ENCODE measurements around the gene BMP6.

BMP6 gene

DNA sequence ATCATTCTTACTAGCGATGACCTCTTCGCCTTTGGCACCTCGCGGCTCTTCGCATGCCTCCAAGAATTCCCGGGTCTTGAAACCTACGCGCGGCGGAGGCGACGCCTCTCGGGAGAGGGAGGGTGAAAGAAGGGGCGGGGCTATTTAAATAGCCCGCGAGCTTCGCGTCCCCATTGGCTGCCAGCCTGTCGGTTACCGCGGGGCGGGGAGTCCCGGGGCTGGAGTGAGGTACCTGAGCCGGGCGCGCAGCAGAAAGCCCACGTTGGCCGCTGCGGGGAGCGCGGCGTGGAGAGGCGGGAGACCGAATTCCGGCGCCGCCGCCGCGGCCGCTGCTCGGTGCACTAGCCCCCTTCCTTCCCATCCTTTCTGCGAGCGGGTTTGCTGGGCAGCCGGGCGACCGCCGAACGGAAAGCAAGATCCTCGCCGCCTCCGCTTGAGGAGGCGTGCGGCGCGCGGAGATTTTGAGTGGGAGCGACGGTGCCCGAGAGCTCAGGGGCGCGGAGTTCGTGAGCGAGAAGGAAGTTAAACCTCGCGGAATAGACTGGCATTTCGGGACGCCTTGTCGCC lies at the start of gene BMP6:
Gene BMP6 (plus strand): TSS at position 251 of the 567 bp plus-strand sequence. CDS start 857 bp downstream, outside the sequence.
- in situ Hi-C loops (cut with MboI; ENCODE audit: low sequenced_read_pairs) = loop anchor here (25.0 kb wide), 1 partner anchor 261 kb away; no protein-coding TSS in a partner anchor

DNA sequence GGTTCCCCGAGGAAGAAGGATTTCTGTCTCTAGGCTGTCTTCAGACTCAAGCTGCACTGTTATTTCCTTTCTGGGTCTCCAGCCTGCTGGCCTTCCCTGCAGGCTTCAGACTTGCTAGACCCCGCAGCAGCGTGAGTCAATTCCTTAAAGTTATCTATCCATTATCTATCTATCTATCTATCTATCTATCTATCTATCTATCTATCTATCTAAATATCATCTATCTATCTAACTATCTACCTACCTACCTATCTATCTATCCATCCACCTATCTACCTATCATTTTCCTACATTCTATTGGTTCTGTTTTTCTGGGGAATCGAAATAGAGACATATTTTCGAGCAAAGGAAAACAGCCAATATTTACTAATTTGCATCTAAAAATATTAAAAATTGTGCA lies 48.7 kb upstream of the BMP6 start:
- in situ Hi-C loops (cut with MboI; ENCODE audit: low sequenced_read_pairs) = no loop called here

DNA sequence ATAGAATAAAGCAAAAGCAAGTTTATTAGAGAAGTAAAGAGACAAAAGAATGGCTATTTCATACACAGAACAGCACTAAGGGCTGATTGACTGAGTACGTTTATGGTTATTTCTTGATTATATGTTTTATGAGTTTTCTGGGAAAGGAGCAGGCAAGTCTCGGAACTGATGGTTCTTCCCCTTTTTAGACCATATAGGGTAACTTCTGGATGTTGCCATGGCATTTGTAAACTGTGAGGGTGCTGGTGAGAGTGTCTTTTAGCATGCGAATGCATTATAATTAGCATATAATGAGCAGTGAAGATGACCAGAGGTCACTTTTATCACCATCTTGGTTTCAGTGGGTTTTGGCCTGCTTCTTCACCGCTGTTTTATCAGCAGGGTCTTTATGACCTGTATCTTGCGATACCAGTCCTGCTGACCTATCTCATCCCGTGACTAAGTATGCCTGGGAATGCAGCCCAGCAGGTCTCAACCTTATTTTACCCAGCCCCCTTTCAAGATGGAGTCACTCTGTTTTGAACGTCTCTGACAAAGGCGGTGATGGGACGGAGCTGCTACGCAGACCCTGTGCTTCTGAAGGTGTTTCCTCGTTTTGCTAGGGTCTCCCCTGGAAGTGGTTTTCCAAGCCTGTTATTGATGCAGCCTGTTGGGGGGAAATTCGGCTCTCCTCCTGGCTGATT lies 45.4 kb upstream of the BMP6 start:
- in situ Hi-C loops (cut with MboI; ENCODE audit: low sequenced_read_pairs) = no loop called here

DNA sequence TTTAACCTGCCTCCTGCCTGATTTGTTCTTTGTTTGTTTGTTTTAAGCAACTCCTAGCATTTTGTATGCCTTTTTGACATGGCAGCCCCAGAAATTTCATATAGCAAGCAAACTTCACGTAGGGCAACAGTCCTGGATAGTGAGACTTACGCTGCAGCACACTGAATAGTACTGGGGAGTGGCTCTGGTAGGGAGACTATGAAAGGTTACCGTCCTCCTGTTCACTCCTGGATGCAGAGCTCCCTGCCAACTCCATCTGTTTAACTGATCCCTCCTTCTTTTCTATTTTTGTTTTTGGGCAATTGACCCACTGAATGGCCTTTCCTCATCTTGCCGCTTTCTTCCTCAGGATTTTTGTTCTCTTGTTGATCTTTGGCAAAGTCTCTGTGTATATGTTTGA lies 44.5 kb upstream of the BMP6 start:
- in situ Hi-C loops (cut with MboI; ENCODE audit: low sequenced_read_pairs) = no loop called here

DNA sequence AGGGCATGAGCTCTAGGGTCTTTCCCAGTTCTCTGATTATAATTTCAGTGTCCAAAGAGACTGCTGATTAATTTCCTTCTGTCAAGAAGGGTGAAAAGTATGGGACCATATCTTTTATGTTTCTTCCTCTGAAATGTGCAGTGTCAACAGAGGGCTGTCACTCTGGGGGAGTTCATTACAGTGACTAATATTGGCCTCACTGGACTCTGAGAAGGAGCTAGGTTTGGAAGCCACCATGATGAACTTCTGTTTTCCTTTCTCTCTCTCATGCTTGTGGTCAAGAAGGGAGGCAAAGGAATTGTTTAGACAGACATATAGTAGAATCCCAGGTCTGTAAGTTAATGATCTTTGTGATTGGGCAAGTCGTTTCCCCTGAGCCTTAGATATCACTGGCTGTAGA lies 41.8 kb upstream of the BMP6 start:
- in situ Hi-C loops (cut with MboI; ENCODE audit: low sequenced_read_pairs) = no loop called here

DNA sequence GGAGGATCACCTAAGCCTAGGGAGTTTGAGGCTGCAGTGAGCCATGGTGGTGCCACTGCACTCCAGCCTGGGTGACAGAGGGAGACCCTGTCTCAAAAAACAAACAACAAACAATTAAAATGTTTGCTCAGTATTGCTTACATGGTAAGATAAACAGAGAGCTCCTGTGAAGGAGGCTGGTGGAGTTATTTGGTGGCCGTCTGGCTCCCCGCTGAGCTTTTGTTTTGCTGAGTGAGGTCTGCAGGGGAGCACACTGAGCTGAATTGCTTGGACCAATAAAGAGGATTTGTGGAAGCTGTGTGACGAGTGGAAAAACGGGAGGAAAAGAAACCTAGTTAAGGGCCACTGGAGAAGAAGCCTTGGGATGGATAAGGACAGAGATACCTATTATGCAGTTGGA lies 41.1 kb upstream of the BMP6 start:
- in situ Hi-C loops (cut with MboI; ENCODE audit: low sequenced_read_pairs) = no loop called here

DNA sequence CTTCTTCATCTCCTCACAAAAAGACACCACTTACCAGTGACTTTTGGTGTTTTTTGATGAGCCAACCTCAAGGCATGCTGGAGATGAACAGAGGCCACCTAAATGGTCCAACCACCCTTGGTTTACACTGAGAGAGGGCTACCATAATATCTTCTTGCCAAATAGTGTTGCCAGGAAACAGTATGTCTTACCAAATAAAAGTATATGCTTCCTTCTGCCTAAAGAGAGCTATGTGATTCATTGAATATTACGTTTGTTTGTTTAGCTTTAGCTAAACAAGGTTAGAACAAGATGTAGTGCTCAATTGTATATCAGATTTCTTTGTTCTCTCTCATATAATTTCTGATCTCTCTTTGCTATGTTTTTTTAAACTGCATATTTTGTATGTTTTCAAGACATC lies 40.6 kb upstream of the BMP6 start:
- in situ Hi-C loops (cut with MboI; ENCODE audit: low sequenced_read_pairs) = no loop called here

DNA sequence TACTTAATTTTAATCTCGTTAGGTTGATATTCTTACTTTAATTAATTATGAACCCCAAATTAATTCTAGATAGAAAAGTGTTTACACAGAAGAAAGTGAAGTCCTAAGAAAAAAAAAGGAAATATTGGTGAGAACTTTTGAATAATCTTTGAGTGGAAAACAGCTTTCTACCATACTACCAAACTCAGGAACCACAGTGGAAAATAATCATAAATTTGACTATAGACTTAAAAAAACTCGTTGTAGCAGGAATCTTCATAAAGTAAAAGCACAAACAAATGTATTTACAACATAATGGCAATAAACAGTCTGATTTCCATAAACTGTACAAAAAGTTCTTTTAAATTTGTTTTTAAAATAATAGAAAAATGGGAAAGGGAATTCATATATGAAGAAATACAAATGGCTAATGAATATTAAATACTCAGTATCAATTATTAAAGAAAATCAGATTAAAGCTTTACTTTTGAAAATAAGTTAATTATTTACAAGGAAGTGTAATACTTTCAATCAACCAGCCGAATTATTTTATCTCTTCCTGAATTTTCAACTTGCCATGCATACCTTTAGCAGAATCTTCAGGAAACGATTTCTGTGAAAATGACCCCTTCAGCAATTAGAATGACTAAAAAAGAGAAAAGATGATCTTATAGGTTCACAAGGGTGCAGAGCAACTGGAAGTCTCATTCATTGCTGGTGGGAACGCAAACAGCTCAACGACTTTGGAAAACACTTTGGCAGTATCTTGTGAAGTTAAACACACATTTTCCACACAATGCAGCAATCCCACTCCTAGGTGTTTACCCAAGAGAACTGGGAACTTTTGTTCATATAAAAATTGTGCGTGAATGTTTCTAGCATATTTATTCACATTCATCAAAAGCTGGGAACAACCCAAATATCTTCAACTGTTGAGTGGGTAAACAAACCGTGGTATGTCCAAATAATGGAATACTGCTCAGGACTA lies 38.5 kb upstream of the BMP6 start:
- in situ Hi-C loops (cut with MboI; ENCODE audit: low sequenced_read_pairs) = no loop called here

DNA sequence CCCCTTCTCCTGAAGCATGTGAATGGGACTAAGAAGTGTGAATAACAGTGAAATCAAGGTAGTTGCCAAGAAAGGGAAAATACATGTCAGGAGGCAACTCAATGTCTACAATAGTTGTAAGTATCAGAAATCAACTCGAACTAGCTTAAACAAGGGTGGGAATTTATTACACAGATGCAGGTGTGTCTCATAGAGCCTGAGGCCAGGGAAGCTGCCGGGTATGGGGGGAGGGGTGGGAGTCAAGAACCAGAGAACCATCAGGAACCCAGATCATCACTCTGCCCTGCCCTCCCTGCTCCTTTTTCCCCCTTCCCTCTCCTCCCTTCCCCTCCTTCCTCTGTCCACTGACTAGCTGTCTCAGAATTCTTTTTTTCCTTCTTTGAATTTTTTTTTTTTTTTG lies 34.9 kb upstream of the BMP6 start:
- in situ Hi-C loops (cut with MboI; ENCODE audit: low sequenced_read_pairs) = no loop called here

DNA sequence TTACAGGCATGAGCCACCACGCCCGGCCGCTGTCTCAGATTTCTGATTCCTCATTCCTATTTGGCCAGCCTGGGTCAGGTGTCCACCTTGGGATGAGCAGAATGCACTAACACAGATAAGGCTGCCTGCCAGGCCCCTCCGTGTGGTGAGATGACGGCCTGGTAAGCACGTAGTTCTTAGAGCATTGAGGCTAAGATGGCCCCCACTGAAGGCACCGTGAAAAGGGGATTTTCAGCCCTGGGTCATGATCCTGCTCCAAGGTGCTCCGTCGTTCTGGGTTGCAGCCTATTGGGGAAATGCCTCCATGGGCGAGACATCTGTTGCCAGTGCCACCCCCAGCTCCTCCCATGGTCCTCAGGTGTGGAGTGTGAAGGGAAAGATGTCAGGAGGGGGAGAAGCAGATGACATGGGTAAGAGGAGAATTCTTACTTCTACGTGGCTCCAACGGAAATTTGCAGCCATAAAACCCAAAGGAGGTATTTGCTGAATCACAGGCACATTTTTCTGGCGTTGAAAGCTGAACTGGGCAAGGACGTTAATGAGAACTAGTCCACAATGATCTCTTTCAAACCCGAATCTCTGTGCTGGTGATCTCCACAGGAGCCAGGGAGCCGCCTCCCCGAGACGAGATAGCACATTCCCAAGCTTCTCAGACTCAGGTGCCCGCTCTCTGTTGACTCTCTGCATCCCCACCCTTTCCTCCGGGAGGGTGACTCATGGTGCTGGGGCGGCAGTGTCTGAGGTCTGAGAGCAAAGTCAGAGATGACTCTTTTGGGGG lies 34.0 kb upstream of the BMP6 start:
- in situ Hi-C loops (cut with MboI; ENCODE audit: low sequenced_read_pairs) = no loop called here

DNA sequence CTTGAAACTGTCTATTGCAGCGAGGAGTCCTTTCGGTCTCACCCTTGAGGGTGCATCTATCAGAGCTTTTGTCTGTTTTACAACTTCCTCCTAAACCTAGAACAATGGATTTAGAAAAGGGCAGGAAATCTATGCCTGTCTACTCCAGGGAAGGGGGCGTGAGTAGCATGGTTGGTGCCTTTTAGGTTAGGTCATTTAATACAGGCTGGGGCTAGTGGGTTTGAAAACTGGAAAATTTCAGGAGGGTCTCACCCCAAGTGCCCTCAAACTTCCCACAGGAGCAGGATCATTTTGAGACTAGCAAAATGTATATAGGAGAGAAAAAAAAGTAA lies 33.5 kb upstream of the BMP6 start:
- in situ Hi-C loops (cut with MboI; ENCODE audit: low sequenced_read_pairs) = no loop called here

DNA sequence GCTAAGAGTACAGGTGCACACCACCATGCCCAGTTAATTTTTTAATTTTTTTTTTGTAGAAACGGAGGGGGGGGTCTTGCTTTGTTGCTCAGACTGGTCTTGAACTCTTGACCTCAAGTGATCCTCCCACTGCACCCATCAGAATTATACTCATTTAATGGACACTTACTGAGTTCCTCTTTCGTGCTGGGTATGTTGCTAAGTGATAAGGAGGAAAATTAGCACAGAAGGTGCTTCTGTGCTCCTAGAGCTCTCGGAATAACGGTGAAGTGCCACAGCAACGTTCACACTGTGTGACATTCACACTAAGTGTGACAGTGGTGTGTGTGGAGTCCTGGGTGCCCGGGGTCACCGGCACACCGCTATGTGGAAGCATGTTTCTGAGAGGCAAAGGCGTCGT lies 32.1 kb upstream of the BMP6 start:
- in situ Hi-C loops (cut with MboI; ENCODE audit: low sequenced_read_pairs) = no loop called here

DNA sequence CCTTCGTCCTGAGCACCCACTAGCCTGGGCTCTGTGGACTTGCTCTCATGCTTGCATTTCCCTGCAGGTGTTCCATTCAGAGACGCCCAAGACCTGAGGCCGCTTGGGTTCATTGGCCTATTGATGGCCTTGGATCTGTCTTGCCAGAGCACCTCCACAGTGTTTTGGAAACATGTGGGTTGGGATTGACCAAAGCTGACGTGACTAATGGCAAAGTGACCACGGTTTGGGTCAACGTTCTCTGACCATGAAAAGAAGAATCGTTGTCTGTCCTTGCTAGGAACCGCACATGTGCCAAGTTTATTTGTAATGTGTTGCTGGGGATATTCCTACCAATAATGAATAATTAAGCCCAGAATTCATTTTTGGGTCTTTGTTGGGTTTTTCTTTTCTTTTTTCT lies 29.8 kb upstream of the BMP6 start:
- in situ Hi-C loops (cut with MboI; ENCODE audit: low sequenced_read_pairs) = no loop called here

DNA sequence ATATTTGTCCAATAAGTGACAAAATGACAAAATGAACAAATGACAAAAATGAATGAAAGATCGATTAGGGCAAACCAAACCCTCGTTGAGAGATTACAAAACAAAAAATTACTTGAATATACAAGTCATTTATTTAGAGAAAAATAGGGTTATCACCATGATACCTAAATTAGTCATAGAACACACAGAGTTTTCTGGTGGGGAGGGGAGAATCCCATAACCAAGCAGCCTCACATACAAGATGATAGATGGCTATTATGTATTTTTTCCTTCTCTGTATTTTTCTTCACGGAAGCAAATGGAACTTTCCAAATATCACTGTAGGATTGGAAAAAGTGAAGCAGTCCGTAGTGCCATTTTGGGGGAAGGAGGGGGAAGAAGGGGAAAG lies 28.5 kb upstream of the BMP6 start:
- in situ Hi-C loops (cut with MboI; ENCODE audit: low sequenced_read_pairs) = no loop called here

DNA sequence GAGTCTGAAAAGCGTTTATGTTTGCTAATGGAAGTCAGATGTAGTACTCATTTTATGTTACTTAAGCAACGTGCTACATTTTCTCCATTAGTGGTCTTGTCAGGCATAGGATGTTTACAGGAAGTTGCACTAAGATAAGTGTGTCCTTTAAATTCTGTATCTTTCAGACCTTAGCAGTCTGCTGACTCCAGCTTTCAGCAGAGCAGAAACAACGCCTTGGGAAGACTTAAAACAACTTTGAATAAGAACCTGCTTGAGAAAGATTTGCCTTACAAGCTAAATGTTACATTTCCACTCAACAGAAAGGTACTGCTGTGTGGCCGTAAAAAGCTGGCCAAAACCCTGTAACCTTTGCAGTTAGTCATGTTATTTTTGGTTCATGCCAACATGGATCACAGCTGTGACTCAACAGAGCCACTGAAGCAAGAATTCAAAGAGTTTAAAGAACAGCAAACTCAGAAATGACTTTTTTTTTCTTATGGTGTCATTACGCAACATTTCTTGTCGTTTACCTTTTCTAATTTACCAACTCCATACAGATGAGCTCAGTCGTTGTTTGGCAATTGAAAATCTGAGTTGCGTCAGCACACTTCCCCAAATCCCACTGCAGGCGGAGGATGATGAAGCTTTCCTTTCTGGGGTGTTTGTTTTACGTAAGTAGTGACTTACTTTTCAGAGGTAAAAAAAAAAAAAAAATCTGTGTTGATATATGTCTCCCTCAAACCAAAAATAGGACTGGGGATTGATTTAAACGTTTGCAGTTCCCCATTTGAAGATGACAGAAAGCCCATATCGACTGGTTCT lies 27.9 kb upstream of the BMP6 start:
- in situ Hi-C loops (cut with MboI; ENCODE audit: low sequenced_read_pairs) = no loop called here

DNA sequence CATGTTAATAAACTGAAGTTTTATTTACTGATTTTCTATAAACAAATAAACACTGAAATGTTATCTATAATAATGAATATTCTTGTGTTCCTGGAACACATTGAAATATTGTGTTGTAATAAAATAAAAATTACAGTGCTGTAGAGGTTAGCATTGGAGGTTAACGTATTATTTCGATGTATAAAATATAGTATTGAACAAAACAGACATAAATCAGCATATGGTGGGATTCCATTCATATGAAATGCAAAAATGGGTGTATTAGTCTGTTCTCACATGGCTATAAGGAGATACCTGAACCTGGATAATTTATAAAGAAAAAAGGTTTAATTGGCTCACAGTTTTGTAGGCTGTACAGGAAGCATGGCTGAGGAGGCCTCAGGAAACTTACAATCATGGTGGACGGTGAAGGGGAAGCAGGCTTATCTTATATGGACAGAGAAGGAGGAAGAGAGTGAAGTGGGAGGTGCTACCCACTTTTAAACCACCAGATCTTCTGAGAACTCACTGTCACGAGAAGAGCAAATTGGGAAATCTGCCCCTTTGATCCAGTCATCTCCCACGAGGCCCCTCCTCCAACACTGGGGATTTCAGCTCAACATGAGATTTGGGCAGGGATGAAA lies 24.6 kb upstream of the BMP6 start:
- in situ Hi-C loops (cut with MboI; ENCODE audit: low sequenced_read_pairs) = no loop called here

DNA sequence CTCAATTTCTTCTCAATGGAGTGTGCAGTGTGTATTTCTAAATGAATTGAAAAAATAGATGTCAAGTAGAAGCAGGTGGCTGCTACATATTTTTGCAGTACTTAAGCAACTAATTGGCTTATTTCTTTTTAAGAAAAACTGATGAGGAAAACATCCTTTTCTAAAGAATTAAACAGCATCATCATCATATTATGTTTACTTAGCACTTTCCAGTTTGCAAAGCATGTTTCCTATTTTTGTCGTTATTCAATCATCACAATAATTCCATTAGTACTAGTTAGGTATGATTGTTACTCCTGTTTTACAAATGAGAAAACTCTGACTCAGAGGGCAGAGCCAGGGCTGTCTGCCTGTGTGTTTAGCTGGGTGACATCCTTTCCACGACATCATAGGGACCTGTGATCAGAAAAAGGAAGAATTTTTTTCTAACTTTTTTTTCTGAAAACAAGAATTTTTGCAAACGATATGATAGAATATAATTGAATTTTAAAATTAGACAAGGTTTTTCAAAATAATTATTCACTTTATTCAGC lies 22.7 kb upstream of the BMP6 start:
- in situ Hi-C loops (cut with MboI; ENCODE audit: low sequenced_read_pairs) = no loop called here

DNA sequence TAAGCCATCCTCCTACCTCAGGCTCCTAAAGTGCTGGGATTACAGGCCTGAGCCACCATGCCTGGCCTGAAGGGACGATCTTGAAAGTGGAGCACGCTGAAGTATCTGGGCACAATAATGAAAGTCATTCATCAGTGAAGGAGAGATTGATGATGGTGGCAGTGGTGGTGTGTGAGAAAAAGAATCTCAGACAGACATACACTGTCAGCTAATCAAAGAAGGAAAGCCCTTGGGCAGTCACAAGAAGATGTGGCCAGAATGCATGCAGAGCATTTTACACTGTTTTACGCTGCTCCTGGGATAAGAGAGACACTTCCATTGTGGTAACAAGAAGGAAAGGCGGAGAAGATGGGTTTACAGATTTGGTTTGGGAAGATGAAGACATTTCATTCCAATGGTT lies 20.4 kb upstream of the BMP6 start:
- in situ Hi-C loops (cut with MboI; ENCODE audit: low sequenced_read_pairs) = no loop called here

DNA sequence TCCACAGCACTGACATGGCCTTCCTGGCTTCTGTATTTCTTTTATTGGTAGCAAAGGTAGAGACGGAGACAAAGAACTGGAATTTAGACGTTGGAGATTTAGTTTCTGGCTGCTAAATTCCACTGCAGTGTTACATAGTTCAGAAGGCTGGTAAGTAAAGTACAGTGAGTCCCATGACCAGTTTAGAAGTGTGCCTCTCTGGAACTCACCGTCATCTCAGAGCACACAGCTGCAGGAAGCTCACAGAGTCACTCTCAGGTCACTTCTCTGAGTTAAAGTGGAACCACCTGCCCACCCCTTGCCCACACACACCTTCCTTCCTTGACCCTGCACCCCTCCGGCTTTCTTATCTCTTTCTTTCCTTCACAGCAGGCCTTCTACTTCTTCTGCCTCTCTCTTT lies 19.6 kb upstream of the BMP6 start:
- in situ Hi-C loops (cut with MboI; ENCODE audit: low sequenced_read_pairs) = no loop called here

DNA sequence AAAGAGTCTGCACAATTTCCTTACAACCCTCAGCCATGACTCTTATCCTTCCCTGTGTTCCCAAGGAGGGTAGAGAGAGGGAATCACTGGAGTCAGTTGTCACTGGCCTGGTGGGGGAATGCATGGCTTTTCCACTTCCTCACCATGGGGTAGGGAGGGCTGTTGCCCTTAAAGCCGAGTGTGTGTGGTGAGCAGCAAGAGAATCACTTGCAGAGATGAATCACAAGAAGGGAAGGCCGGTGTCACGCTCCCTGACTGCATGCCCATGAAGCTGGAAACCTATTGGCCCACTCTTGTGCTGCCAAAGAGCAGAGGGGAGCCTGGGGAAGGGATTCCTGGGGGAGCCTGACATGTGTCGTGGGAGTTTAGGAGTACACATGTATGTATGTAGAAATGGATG lies 18.1 kb upstream of the BMP6 start:
- in situ Hi-C loops (cut with MboI; ENCODE audit: low sequenced_read_pairs) = no loop called here

Data from HL-60/S4 (cell line).